Stimulated activated CD4-positive, alpha-beta T cell treated with anti-CD3 and anti-CD28 coated beads, Interleukin-2, amount 100 ng/mL, for 4 hours (primary cell): ENCODE data around the gene ALPG.
"Not testable (repeated sequence)": the region's sequence is repeated elsewhere in the genome, so short reads cannot be mapped to it uniquely, and the experiment has no call there.

Experiments used
- DNase-seq: peaks from one replicate; pipeline ENCODE4 v3.0.0-alpha.2; 2020; ENCODE audit warnings: low read depth

Gene ALPG

DNA sequence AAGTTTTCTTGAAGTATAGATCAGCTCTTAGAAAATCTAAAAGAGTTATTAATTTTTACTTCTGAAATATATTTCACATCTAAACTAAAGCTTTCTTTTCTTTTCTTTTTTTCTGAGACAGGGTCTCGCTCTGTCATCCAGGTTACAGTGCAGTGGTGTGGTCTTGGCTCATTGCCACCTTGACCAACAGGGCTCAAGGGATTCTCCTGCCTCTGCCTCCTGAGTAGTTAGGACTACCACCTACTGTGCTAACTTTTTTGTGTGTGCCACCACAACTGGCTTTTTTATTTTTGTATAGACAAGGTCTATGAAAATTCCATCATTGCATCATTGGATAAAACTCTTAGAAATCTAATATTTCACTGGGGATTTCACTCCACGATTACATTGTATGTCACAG, 10.0 kb upstream of the ALPG start:
- DNase-seq: no peak

DNA sequence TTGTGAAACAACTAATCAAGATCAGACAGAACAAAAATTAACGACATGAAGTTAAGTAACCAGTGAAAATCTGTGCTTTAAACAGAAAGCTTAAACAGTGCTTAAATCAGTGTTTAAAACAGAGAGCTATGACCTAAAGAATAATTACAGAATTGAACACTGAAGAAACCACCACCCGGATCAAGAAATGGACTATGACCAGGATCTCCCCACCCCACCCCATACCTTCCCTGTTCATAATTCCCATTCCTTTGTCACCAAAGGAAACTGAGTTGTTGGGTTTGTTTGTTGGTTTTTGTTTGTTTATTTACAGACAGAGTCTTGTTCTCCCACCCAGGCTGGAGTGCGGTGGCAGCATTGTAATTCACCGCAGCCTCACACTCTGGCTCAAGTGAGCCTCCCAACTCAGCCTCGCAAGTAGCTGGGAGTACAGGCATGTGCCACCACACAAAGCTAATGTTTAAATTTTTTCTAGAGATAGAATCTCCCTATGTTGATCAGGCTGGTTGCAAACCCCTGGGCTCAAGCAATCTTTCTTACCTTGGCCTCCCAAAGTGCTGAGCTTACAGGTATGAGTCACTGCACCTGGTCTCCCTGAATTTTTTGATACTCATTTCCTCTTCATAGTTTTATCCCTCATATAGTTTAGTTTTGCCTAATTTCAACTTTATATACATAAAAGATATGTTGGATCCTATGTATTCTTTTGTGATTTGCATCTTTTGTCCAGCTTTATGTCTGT, 8.2 kb upstream of the ALPG start:
- no peak for DNase-seq

GRCh38 chr2:232400256-232401015, 6.2 kb upstream of the ALPG start:
- DNase-seq: no peak

DNA sequence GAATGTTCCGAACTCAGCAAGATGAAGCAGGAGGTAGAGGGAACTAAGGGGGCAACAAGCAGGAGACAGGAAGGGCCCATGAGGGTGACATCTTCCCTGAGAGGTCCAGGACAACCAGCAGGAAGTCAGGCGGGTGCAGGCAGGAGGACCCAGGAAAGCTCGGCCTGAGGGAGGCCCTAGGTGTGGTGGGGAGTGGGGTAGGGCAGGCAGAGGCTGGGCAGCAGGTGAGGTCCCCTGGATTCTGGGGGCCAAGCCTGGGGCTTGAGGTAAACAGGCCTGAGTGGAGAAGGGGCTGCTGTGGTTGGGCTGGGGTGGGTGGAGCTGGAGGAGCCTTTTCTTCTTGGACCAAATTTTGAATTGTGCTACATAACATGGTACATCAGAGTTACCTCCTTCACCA, 4.1 kb upstream of the ALPG start:
- DNase-seq: no peak

DNA sequence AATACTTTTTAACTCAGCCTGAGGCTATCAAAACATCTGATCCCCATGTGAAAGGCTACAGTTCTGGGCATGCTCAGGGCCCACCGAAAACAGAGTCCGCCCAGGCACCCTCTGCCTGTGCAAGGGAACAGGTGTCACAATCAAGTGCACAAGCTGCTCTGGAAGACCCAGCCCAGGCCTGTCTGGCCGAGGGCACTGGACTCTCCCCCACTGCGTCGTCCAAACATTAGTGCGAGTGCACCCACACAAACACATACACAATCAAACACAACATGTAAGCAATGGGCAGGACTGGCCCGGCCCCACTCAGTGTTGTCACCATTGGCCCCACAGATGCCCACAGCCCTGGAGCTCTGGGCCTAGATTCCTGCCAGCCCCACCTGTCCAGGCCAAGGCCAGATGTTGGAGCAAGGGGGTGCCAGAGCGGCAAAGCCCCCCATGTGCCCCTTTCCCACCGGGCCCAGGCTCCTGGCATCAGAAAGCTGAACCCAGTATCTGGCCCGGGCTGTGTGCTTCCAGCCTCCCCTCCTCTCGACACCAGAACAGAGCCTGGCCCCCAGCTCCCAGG, 617 bp upstream of the ALPG start:
- no peak for DNase-seq

GRCh38 chr2:232407428-232408150, 945 bp downstream of the ALPG start:
- DNase-seq: not testable (repeated sequence)

- DNase-seq: not testable (repeated sequence)
These were observed 1.6 kb downstream of the ALPG start for GRCh38 chr2:232408269-232408668.

- not testable (repeated sequence) for DNase-seq
These were observed 3.0 kb downstream of the ALPG start for GRCh38 chr2:232409617-232410016.

GRCh38 chr2:232410238-232410900, 3.7 kb downstream of the ALPG start:
- no peak for DNase-seq

GRCh38 chr2:232411901-232412629, 5.4 kb downstream of the ALPG start:
- no peak for DNase-seq

DNA sequence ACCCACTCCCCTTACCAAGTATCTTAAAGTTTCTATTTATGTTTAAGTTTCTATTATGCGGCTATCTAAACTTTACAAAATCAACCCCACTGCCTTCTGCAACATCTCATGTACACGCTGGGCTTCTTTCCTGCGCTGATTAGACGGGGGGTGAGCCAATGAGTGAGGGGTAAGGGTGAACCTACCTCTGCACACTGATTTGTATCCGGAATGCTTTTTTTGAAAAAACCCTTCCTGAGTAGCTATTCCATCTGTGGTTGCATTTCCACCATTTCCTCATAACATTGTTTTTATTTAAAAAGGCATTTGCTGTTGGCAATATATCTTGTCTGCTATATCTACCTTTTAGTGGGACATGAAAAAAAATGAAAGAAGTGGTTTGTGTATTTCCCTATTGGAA, 6.3 kb downstream of the ALPG start:
- no peak for DNase-seq

GRCh38 chr2:232415138-232415690, 8.6 kb downstream of the ALPG start:
- DNase-seq: no peak

GRCh38 chr2:232415736-232416520, 9.3 kb downstream of the ALPG start:
- no peak for DNase-seq

GRCh38 chr2:232416521-232417470, 10.2 kb downstream of the ALPG start:
- DNase-seq: no peak

- DNase-seq: no peak
These were observed 10.8 kb downstream of the ALPG start for GRCh38 chr2:232417489-232417888.

DNA sequence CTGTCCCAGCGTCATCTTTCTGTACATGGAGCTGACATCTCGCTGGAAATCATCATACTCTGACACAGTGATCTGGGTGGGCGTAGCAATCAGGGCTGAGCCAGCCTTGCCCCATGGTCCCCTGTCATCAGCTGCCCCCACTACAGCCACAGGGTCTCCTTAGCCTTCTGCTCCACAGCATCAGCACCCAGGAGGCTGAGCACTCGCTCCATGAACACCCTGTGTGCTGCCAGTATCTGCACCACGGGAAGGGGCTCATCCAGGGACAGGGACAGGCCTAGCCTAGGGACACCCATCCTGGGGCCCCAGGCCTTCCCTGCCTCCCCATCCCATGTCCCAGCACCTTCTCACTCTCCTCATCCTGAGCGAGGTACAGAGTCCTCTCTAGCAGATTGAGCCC, 11.4 kb downstream of the ALPG start:
- DNase-seq: no peak

DNA sequence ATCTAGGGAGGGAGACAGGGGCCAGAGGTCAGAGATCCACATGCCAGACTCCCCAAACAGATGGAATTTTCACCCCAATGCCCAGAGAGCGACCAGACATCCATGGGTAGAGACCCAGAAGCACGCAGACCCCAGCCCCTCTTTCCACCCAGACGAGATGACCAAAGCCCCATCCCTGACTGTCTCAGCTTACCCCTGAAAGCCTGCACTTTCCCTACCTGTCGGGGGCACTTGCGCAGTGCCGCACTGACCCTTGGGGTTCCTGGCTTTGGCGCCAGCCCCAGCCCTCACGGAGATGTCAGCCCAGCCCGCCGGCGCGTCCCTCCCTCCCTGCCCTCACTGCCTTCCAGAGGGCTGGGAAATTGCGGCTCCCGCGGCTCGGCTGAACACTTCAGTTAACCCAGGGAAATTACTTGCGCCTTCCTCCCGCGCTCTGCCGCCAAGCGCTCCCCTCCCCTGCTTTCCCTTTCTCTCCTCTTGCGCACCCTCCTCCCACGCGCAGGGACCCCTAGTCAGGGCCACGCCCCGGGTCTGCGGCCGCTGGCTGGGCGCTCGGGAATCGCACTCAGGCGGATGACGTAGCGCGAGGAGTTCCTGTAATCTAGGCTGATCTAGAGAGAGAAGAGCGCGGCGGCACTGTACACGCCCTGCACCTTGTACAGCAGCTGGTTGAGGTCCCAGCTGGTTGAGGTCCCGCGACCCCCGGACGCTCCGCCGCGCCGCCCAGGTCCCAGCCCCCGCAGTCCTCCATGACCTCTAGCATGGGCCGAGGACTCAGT, 12.0 kb downstream of the ALPG start:
- DNase-seq: no peak
